WI38 (cell line): ENCODE data around the gene CPA4.

Experiments used
- H3K4me3 ChIP-seq: 2 replicates; pipeline ENCODE4 v1.5.1; 2011; ENCODE audit warnings: low read depth, mild to moderate bottlenecking, control low read depth, low read length
- TF ChIP-seq, protein P1 (sequence below): IDR thresholded peaks from 2 replicates; pipeline ENCODE4 v1.5.1; 2012; ENCODE audit warnings: low read depth, mild to moderate bottlenecking, control low read depth, low read length

Gene CPA4

DNA sequence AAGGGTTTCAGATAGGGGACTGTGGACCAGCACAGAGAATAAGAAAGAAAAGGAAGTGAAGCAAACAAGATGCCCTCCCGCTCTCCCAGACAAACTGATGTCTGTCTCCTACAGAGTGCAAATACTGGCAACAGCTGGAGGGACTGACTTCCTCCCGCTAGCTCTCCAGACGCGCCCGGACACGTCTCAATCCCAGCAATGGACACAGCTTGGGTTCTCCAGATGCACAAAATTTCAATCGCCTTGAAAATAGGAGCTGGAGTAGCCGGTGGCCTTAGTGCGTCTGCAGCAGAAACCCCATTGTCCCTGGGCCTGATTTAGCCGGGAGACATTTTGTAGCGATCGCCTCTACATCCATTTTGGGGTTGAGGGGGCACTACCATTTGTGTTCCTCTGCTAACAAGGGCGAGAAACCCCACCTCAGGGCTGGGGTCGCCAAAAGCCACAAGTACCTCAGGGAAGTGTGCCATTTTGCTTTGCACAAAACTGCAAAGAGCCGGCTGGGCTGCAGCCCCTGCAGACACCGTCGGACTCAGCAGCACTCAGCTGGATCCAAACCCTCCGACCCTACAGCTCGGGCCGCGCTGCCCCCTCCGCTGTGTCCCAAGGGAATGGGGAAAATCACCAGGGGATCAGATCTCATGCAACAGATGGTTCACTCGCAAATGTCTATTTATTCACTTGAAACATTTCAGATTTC lies 20.4 kb upstream of the CPA4 start:
- TF ChIP-seq, protein P1, sequence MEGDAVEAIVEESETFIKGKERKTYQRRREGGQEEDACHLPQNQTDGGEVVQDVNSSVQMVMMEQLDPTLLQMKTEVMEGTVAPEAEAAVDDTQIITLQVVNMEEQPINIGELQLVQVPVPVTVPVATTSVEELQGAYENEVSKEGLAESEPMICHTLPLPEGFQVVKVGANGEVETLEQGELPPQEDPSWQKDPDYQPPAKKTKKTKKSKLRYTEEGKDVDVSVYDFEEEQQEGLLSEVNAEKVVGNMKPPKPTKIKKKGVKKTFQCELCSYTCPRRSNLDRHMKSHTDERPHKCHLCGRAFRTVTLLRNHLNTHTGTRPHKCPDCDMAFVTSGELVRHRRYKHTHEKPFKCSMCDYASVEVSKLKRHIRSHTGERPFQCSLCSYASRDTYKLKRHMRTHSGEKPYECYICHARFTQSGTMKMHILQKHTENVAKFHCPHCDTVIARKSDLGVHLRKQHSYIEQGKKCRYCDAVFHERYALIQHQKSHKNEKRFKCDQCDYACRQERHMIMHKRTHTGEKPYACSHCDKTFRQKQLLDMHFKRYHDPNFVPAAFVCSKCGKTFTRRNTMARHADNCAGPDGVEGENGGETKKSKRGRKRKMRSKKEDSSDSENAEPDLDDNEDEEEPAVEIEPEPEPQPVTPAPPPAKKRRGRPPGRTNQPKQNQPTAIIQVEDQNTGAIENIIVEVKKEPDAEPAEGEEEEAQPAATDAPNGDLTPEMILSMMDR = no peak
- no peak overlapping the region for H3K4me3 ChIP-seq

DNA sequence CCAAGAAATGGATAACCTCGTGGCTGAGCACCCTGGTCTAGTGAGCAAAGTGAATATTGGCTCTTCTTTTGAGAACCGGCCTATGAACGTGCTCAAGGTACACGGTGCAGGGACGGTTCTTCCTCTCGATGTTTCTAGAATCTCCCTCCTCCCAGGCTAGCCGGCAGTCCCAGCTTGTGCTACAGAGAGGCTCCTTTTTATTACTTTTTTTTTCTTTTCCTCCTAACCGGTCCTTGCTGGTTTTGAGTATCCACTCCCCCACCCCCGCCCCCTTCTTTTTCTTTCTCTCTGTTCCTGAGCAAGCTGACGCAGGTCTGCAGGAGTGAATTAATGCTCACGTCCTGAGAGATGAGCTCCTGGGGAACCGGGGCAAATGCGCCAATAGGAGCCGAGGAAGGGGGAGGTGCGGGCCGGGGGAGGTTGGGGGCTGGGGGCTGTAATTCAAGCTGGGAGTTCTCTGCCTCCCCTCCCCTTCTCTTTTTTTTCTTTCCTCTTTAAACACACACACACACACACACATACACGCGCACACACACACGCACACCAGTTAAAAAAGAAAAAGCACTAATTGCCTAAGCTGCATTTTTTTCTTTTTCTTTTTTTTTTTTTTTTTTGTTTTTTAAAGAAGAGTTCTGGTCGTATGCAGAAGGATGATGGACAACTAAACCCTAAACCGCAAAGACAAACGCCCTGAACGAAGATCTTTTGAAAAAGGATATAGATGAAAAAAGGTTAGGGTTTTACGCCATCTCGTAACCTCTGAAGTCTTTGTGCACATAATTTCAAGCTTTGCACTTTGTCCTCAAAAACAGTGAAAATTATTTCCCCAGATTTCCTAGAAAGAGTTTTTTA lies 19.7 kb upstream of the CPA4 start:
- H3K4me3 ChIP-seq = no peak overlapping the region
- TF ChIP-seq, protein P1 = no peak

DNA sequence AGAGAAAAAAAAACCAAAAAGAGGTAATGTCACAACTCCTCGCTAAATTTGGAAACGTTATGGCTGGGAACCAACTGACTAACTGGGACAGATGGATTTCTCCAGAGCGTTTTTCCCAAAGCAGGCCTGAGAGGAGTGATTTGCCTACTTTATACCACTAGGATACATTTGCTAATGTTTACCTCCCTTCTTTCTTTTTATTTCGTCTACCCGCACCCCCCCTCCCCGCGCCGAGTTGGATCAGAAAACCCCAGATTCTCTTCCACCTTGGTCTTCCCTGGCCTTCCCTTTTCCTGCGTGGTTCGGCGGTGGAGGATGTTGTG lies 19.1 kb upstream of the CPA4 start:
- TF ChIP-seq, protein P1 = no peak

DNA sequence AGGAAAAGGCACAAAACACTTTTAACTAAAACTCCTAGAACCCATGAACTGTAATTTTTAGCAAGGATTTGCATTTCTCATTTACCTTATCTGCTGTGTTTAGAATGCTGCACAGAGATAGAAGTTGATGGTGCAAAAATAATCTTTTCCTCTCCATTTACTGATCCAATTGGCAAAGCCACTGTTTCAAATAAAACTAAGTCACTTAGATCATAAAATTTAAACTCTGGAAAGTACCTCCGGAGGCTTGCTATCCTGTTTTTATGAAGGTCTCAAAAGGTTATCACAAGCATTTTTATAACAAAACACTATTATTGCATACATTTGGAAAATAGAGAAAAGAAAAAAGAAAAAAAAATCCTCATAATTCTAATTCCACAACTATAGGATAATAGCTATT lies 18.7 kb upstream of the CPA4 start:
- H3K4me3 ChIP-seq = no peak overlapping the region
- TF ChIP-seq, protein P1 = no peak

More for the DNA sequence above, 19.1 kb upstream of the CPA4 start:
- H3K4me3 ChIP-seq = no peak overlapping the region

- no peak overlapping the region for H3K4me3 ChIP-seq
- TF ChIP-seq, protein P1 = no peak
Measured at GRCh38 chr7:130274983-130275591, 17.9 kb upstream of the CPA4 start.

GRCh38 chr7:130275826-130276297 lies 17.1 kb upstream of the CPA4 start:
- TF ChIP-seq, protein P1 = no peak
- no peak overlapping the region for H3K4me3 ChIP-seq
